HCT116 (cell line): ENCODE data around the gene KCNH3. TPM values are rescaled to one million over a fixed set of nuclear protein-coding genes. Genes with fewer than 3 reads are reported as not detected.

Experiments used
- ATAC-seq: fragments of 200-7000 bp; cut with Tn5 transposase; 2 replicates; pipeline ENCODE4 v1.9.1; 2020; ENCODE audit warnings: mild to moderate bottlenecking, moderate library complexity
- BruUV-seq: library from RNA; stranded (reverse); fragments of 400-500 nt; replicated peaks from 2 replicates; lab custom pipeline; 2021; lab: Mats Ljungman, UMichigan
- CTCF ChIA-PET: fragments of 300-600 bp; sonication (Branson Sonifier 250); formaldehyde crosslinking; loops from one replicate; lab custom pipeline; 2021; ENCODE audit warnings: antibody characterized with exemption; lab: Charles Lee
- POLR2A ChIA-PET: fragments of 300-600, 350-600 bp; sonication (Branson Sonifier 250); formaldehyde crosslinking; loops from one replicate; lab custom pipeline; 2021; ENCODE audit warnings: antibody characterized with exemption; lab: Charles Lee
- RAD21 ChIA-PET, 2 experiments: fragments of 300-600 bp; sonication (Branson Sonifier 250); formaldehyde crosslinking; loops; one replicate each; lab custom pipeline; 2023; ENCODE audit warnings: low total read pairs in 2 of 2; ENCODE audit not compliant: uncharacterized antibody in 2 of 2, unreplicated experiment in 2 of 2, low non-redundant PET in 1 of 2; lab: Charles Lee
- DNase-seq: peaks from one replicate; pipeline ENCODE4 v3.0.0-alpha.2; 2010; ENCODE audit warnings: low read depth, low spot score
- H2AFZ ChIP-seq: fragments of 200-600 bp; shearing (Covaris generic), sonication (generic); 2 replicates; pipeline ENCODE4 v1.6.1; 2017; ENCODE audit warnings: low read depth, mixed run types, mixed read lengths, antibody characterized with exemption, low read length; ENCODE audit not compliant: poor library complexity, severe bottlenecking
- H3K27ac ChIP-seq: 2 replicates; pipeline ENCODE4 v1.5.1; 2012; ENCODE audit warnings: low read depth, low read length
- H3K27me3 ChIP-seq: fragments of 200-600 bp; sonication (generic); 2 replicates; pipeline ENCODE4 v1.6.1; 2016; ENCODE audit warnings: mixed run types, low read length, mixed read lengths; ENCODE audit not compliant: insufficient read depth
- H3K36me3 ChIP-seq, 2 experiments: fragments of 200-500 bp in 1 of 2; fragments of 200-600 bp in 1 of 2; sonication (Bioruptor generic) in 1 of 2; sonication (generic) in 1 of 2; 2 replicates each; pipeline versions ENCODE4 v1.5.1 to v1.6.1; 2014 to 2016; ENCODE audit warnings: low read length in 2 of 2, inconsistent platforms in 1 of 2, mixed read lengths in 1 of 2, mixed run types in 1 of 2; ENCODE audit not compliant: insufficient read depth in 2 of 2, control insufficient read depth in 1 of 2
- H3K4me1 ChIP-seq, 2 experiments: fragments of 200-600 bp in 1 of 2; sonication (generic) in 1 of 2; 2 replicates each; pipeline versions ENCODE4 v1.5.1 to v1.6.1; 2012 to 2017; ENCODE audit warnings: low read length in 2 of 2, inconsistent platforms in 1 of 2, mild to moderate bottlenecking in 1 of 2, mixed read lengths in 1 of 2, mixed run types in 1 of 2, moderate library complexity in 1 of 2; ENCODE audit not compliant: insufficient read depth in 2 of 2, control insufficient read depth in 1 of 2
- H3K4me2 ChIP-seq: fragments of 200-600 bp; sonication (generic); 2 replicates; pipeline ENCODE4 v1.6.1; 2017; ENCODE audit warnings: mixed run types, low read length, mixed read lengths
- H3K4me3 ChIP-seq, 2 experiments: fragments of 200-600 bp in 1 of 2; sonication (generic) in 1 of 2; replicated peaks in 1 of 2; 2 replicates each; pipeline ENCODE4 v1.5.1; 2011 to 2016; ENCODE audit warnings: low read length in 2 of 2, control low read depth in 1 of 2, low read depth in 1 of 2, mild to moderate bottlenecking in 1 of 2, mixed read lengths in 1 of 2, mixed run types in 1 of 2
- H3K79me2 ChIP-seq: fragments of 200-600 bp; sonication (generic); 2 replicates; pipeline ENCODE4 v1.6.1; 2017; ENCODE audit warnings: mild to moderate bottlenecking, mixed run types, low read length, moderate library complexity, mixed read lengths; ENCODE audit not compliant: insufficient read depth
- H3K9ac ChIP-seq: fragments of 200-600 bp; sonication (generic); 2 replicates; pipeline ENCODE4 v1.6.1; 2016; ENCODE audit warnings: low read length, mixed read lengths
- H3K9me2 ChIP-seq: fragments of 200-600 bp; sonication (generic), shearing (Covaris generic); 2 replicates; pipeline ENCODE4 v1.6.1; 2017; ENCODE audit warnings: mixed run types, mild to moderate bottlenecking, moderate library complexity; ENCODE audit not compliant: insufficient read depth
- H3K9me3 ChIP-seq, 2 experiments: fragments of 200-500 bp in 1 of 2; fragments of 200-600 bp in 1 of 2; sonication (Bioruptor generic) in 1 of 2; sonication (generic) in 1 of 2; 2 replicates each; pipeline ENCODE4 v1.6.1; 2014 to 2017; ENCODE audit warnings: low read length in 2 of 2, mixed read lengths in 2 of 2, inconsistent platforms in 1 of 2, low read depth in 1 of 2, mild to moderate bottlenecking in 1 of 2, mixed run types in 1 of 2, moderate library complexity in 1 of 2; ENCODE audit not compliant: control insufficient read depth in 1 of 2, insufficient read depth in 1 of 2
- H4K20me1 ChIP-seq: fragments of 200-600 bp; sonication (generic), shearing (Covaris generic); 2 replicates; pipeline ENCODE4 v1.6.1; 2017; ENCODE audit warnings: mixed run types, mild to moderate bottlenecking, moderate library complexity; ENCODE audit not compliant: insufficient read depth
- ATF3 ChIP-seq: IDR thresholded peaks from 2 replicates; pipeline ENCODE4 v1.6.1; 2012
- ELF1 ChIP-seq: IDR thresholded peaks from 2 replicates; pipeline ENCODE4 v1.6.1; 2012; ENCODE audit warnings: low read depth, borderline replicate concordance
- EZH2phosphoT487 ChIP-seq: fragments of 200-600 bp; IDR thresholded peaks from 2 replicates; pipeline ENCODE4 v1.6.1; 2018; ENCODE audit warnings: antibody characterized with exemption, borderline replicate concordance
- FOSL1 ChIP-seq: IDR thresholded peaks from 2 replicates; pipeline ENCODE4 v1.6.1; 2012; ENCODE audit warnings: low read depth
- JUND ChIP-seq: IDR thresholded peaks from 2 replicates; pipeline ENCODE4 v1.6.1; 2012
- MAX ChIP-seq: IDR thresholded peaks from 2 replicates; pipeline ENCODE4 v1.6.1; 2012
- POLR2A ChIP-seq: IDR thresholded peaks from 2 replicates; pipeline ENCODE4 v1.7.0; 2011; ENCODE audit warnings: borderline replicate concordance; ENCODE audit not compliant: insufficient read depth, insufficient read length; ENCODE audit errors: extremely low read depth
- RAD21 ChIP-seq: IDR thresholded peaks from 2 replicates; pipeline ENCODE4 v1.6.1; 2012; ENCODE audit warnings: low read depth, mild to moderate bottlenecking
- SP1 ChIP-seq: IDR thresholded peaks from 2 replicates; pipeline ENCODE4 v1.6.1; 2012; ENCODE audit warnings: low read depth
- SRF ChIP-seq: IDR thresholded peaks from 2 replicates; pipeline ENCODE4 v1.6.1; 2012; ENCODE audit warnings: low read depth
- TCF7L2 ChIP-seq: IDR thresholded peaks from 2 replicates; pipeline ENCODE4 v1.7.0; 2011; ENCODE audit warnings: borderline replicate concordance, inconsistent platforms; ENCODE audit not compliant: insufficient read depth, insufficient read length; ENCODE audit errors: extremely low read depth
- ZBTB33 ChIP-seq: IDR thresholded peaks from 2 replicates; pipeline ENCODE4 v1.6.1; 2011; ENCODE audit warnings: mild to moderate bottlenecking, low read length, moderate library complexity; ENCODE audit not compliant: insufficient replicate concordance; ENCODE audit errors: extremely low read depth
- ZFX ChIP-seq: fragments of 450-650 bp; IDR thresholded peaks from 2 replicates; pipeline ENCODE4 v1.6.1; 2017
- ZNF274 ChIP-seq: fragments of 200-500 bp; sonication (Bioruptor generic); IDR thresholded peaks from 2 replicates; pipeline ENCODE4 v1.6.1; 2014; ENCODE audit warnings: mild to moderate bottlenecking, low read depth, low read length, inconsistent platforms
- intact Hi-C: fragments of 100-400 bp; cut with micrococcal nuclease; formaldehyde crosslinking; loops from 2 replicates; pipeline ENCODE4 v1.10.0; 2022
- total RNA-seq: library from RNA; stranded (reverse); gene quantifications from one replicate; pipeline ENCODE4 v1.2.1, GENCODE V29; 2021; ENCODE audit not compliant: unreplicated experiment
- TF ChIP-seq, protein P1 (sequence below): IDR thresholded peaks from 2 replicates; pipeline ENCODE4 v1.6.1; 2012; ENCODE audit warnings: low read depth

The KCNH3 gene
- total RNA-seq, 1 experiment from 2014 or later, result 35.3 TPM

DNA sequence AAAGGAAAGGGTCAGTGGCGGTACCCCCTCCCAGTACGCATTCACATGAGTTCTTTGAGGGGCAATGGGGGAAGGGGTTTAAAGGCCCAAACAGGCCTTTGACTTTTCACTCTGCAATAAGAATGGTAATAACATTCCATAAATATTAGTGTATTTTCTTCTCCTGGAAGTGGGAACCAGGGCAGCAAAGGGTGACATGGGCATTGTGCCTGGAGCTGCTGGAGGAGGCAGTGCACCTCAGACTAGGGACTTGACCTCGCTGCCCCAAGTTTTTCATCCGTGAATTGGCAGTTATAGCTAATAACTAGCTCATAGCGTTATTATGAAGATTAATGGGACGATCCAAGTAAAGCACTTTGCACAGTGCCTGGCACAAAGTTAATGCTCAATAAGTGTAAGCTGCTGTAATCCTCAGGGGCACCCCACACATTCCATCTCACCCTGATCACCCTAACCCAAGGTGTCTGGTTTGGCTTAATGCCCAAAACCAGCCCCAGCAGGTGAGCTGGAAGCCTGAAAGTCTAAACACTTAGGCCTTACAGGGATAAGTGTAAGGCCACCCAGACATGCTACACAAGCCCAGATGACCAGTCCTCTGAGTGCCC lies 2.8 kb upstream of the KCNH3 start:
- no peaks in the 10 kb centered on the region for H4K20me1 ChIP-seq
- no peak for DNase-seq
- BruUV-seq, result no TSS peak
- ATAC-seq, result 0 out of 2 replicates have a peak, but pooled peaks have one; percentile 6
- H3K79me2 ChIP-seq, result peaks cover 16% of the 10 kb centered on the region
- H3K36me3 ChIP-seq, result no peaks in the 10 kb centered on the region
- ChIA-PET CTCF (interaction anchor here (1.1 to 2.2 kb wide), 4 partner anchors 22 to 194 kb away, joined by 3 to 8 read pairs (median 5); no protein-coding TSS in a partner anchor), RAD21 (interaction anchor here in 1 of 2 experiments (0.6 kb wide), 1 partner anchor 178 kb away, joined by 3 read pairs; no protein-coding TSS in a partner anchor), POLR2A (interaction anchor here (0.7 to 1.0 kb wide), 2 partner anchors 11 to 18 kb away, joined by 3 read pairs; no protein-coding TSS in a partner anchor)
- H3K4me2 ChIP-seq, result peak overlapping the region; percentile 49
- H3K4me3 ChIP-seq, result no peak overlapping the region
- H3K27ac ChIP-seq, result peak overlapping the region; percentile 44
- H3K4me1 ChIP-seq, result peaks cover 40 to 53% of the 10 kb centered on the region in 2 experiments
- no peaks in the 10 kb centered on the region for H3K9me3 ChIP-seq
- no peaks in the 10 kb centered on the region for H3K27me3 ChIP-seq
- TF ChIP-seq SP1, result no peak
- TF ChIP-seq JUND, result no peak
- no peak for TF ChIP-seq MAX
- TF ChIP-seq ZNF274, result no peak
- no peak for TF ChIP-seq ZBTB33
- TF ChIP-seq EZH2phosphoT487, result no peak
- TF ChIP-seq FOSL1, result no peak
- no peak for TF ChIP-seq TCF7L2
- TF ChIP-seq ZFX, result no peak
- no peak for TF ChIP-seq ELF1
- TF ChIP-seq, protein P1, sequence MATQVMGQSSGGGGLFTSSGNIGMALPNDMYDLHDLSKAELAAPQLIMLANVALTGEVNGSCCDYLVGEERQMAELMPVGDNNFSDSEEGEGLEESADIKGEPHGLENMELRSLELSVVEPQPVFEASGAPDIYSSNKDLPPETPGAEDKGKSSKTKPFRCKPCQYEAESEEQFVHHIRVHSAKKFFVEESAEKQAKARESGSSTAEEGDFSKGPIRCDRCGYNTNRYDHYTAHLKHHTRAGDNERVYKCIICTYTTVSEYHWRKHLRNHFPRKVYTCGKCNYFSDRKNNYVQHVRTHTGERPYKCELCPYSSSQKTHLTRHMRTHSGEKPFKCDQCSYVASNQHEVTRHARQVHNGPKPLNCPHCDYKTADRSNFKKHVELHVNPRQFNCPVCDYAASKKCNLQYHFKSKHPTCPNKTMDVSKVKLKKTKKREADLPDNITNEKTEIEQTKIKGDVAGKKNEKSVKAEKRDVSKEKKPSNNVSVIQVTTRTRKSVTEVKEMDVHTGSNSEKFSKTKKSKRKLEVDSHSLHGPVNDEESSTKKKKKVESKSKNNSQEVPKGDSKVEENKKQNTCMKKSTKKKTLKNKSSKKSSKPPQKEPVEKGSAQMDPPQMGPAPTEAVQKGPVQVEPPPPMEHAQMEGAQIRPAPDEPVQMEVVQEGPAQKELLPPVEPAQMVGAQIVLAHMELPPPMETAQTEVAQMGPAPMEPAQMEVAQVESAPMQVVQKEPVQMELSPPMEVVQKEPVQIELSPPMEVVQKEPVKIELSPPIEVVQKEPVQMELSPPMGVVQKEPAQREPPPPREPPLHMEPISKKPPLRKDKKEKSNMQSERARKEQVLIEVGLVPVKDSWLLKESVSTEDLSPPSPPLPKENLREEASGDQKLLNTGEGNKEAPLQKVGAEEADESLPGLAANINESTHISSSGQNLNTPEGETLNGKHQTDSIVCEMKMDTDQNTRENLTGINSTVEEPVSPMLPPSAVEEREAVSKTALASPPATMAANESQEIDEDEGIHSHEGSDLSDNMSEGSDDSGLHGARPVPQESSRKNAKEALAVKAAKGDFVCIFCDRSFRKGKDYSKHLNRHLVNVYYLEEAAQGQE, result no peak
- TF ChIP-seq SRF, result no peak
- no peak for TF ChIP-seq POLR2A
- no peak for TF ChIP-seq RAD21
- TF ChIP-seq ATF3, result no peak
- no peaks in the 10 kb centered on the region for H3K9me2 ChIP-seq
- peak overlapping the region; percentile 5; the same call in 1 of the 2 replicates for H3K9ac ChIP-seq
- intact Hi-C loops, result no loop called here
- no peak overlapping the region for H2AFZ ChIP-seq
